GM20431 (cell line): ENCODE data around the gene ZMYND12.

Experiments used
- in situ Hi-C: fragments of 300-500 bp; cut with MseI, MboI; formaldehyde crosslinking; loops from one replicate; pipeline ENCODE4 v1.15.0; 2020; ENCODE audit warnings: low sequenced_read_pairs; ENCODE audit not compliant: unreplicated experiment

Gene ZMYND12

GRCh38 chr1:42399315-42400100 is 56.3 kb downstream of the ZMYND12 start:
- in situ Hi-C loops: no loop called here

GRCh38 chr1:42392967-42393848 is 62.6 kb downstream of the ZMYND12 start:
- in situ Hi-C loops: no loop called here

GRCh38 chr1:42392255-42392654 is 63.6 kb downstream of the ZMYND12 start:
- in situ Hi-C loops: no loop called here

GRCh38 chr1:42386051-42386450 is 69.8 kb downstream of the ZMYND12 start:
- in situ Hi-C loops: no loop called here

- in situ Hi-C loops: no loop called here
These were observed 70.5 kb downstream of the ZMYND12 start for GRCh38 chr1:42385283-42385682.

- in situ Hi-C loops: no loop called here
These were observed 74.5 kb downstream of the ZMYND12 start for GRCh38 chr1:42381280-42381673.

- in situ Hi-C loops: no loop called here
These were observed 75.1 kb downstream of the ZMYND12 start, which contains the start of gene RIMKLA for GRCh38 chr1:42380586-42381279. RIMKLA (plus strand) TSS chr1:42380792; CDS start chr1:42380935, 143 bp downstream.
